ENCODE results near the gene FBXO40. TPM values are rescaled to one million over a fixed set of nuclear protein-coding genes. Genes with fewer than 3 reads are reported as not detected.

The FBXO40 gene
- total RNA-seq, 1 donor from 2014 or later: 0.83 TPM

DNA sequence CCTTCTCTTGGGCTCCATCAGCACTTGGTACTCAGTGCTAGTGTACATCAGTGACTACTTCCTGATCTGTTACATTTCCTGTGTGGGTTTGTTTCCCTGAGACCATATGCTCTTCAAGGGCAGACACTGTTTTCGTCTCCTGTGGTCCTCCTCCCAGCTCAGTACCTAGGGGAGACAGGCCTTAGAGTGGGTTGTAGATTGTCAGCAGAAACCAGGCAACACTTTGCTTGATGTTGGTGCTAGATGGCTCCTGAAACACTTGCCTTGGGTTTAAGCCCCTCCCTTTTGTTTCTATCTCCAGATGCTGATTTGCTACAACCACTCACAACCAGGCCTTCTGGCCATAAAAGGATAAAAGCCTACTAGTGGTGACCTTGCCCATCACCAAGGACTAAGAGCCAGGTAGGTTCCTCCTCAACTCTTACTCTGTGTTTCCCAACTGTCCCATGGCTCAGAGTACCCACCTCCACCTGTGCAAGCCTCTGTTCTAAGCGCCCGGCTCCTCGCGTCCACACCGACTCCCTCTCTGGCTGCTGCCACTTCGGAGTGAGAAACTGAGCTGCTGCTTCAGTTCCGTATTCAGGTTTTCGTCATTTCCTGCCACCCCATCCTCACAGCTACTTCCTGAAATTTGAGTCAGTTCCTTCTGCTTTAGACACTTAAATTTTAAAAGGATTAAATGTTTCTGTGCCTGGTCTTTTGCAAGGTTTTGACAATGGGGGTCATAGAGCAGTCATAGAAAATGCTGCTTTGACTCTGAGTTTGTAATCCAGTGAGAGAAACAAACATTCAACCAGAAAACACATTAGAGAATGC, 67.4 kb downstream of the FBXO40 start, which contains the start of gene HCLS1:
HCLS1 (minus strand) TSS at position 548 of the 816 bp plus-strand sequence. CDS start 2,556 bp downstream, outside the sequence.
- no peak for DNase-seq (ENCODE audit: low read depth)

DNA sequence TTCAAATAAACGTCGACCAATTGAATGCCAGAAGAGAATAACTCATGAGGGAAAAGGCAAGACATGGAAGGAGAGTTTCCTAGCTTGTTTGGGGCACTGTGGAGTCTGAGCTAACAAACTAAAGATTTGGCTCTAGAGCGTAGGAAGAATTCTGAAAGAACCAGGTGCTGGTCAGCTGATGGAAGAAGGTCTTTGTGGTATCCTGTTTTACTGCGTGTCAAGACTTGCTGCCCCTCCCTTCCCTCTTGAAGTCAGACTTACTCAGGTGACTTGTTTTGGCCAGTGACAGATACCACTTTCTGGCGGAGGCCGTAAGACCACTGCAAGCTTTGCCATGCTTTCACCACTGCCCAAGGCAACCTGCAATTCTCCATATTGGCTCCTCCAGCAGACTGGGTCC, 68.2 kb downstream of the FBXO40 start:
- DNase-seq (ENCODE audit: low read depth): no peak

DNA sequence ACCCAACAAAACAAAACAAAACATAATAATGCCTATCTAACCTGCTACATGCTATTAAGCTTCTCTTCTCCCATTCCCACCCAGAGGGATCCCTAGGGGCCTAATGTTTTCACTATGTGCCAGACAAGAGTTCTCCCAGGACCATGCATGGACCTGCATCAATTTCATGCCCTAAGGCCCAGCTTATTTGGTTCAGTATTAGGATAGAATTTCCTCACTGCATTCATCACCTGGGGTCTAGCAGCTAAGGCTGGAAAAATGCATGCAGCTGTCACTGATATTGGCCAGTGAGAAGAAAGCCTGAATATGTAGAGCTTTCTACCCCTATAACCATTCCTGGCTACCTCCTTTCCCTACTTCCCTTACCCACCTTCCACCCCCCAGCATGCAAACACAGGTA, 69.6 kb downstream of the FBXO40 start:
- no peak for DNase-seq (ENCODE audit: low read depth)

DNA sequence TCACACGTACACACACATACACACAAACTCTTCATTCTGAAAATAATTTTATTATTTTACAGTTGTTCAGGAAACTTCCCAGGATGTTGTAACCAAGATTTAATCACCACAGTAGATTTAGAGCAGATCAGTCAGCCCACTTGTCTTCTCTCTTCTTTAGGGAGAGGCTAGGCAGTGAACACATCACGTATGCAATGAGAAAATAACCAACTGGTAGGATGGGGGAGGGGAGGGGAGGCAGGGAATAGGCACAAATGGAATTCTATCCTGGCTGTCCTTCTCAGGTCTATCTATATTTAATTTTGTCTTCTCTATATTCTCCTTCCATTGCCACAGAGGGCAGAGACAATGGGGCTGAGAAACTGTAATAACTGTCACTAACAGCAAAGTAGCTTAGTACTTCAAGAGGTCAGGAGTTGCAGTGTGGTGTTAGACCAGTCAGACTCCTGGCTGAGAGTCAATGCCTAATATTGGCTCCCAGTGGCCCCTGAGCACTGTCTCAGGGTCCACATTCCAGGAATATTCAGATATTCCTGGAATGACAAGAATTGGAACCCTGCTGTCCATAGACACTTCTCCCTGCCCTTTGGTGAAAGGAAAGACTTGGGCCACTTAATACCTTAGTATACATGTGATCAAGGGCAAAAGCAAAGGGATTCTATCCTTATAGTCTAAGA, 70.1 kb downstream of the FBXO40 start:
- DNase-seq (ENCODE audit: low read depth): peak; percentile 6

DNA sequence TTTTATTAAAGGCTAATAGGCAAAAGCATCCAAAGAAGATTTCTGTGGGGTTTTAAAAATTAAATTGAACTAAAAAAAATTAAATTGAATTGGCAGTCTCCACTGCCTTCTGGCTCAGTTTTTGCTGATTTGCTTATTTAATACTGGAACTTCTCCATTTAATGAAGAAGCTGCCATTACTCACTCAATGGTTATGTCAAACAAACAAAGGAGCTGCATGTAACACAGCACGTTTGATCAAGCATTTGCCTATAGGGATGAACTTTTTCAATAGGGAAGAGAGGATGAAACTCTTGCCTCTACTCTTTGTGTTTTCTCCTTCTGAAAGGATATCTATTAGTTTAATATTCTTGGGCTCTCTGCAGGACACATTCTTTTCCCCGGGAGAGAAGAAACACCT, 72.3 kb downstream of the FBXO40 start:
- no peak for DNase-seq (ENCODE audit: low read depth)

DNA sequence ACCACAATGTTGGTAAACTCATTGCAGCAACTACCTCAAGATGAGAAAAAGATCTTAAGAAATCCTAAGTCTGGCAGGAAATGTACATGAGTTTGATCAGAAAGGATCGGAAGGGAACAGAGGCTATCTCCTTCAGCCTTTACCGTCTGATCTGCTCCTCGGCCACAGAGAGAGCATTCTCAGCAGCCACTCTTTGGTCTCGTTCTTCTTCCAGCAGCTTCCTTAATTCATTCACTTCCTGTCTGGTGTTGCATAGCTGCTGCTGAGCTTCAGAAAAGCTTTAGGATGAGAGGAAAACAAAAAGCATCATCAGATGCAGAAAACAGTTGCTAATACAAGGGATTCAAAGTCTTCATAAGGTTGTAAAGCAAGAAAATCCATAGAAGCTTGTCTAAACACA, 74.2 kb downstream of the FBXO40 start:
- no peak for DNase-seq (ENCODE audit: low read depth)

DNA sequence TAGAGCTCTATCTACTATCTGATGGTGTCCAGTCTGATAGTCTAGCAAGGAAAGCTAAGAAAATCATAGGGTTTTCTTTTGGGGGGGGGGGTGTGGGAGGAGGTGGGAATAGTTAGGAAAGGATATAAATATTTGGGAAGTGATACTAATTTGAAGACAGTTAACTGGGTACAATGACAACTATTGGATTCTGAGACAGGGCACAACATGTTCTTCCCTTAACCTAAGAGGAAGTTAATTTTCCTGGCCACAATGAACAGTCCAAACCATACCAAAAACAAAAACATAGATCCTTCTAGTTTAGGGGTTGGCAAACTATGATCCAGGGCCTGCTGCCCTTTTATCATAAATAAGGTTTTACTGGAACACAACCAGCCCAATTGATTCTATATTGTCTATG, 77.5 kb downstream of the FBXO40 start:
- DNase-seq (ENCODE audit: low read depth): no peak

DNA sequence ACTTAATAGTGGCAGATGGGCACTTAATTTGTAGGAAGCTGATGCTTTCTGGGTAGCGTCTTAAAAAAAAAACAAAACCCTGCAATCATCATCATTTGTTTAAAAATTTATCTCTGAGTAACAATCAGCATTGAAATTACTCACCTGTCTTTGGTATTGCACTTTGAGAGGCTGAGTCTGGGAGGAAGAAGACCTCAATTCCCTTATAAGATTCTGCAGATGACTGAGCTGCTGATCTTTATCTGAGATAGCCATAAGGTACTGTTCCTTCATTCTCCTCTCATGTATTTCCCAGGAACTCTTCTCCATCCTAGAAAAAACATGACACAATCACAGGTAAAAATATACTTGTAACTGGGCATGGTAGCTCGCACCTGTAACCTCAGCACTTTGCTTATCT, 84.0 kb downstream of the FBXO40 start:
- DNase-seq (ENCODE audit: low read depth): no peak

Other genes with a start within 250 kb of the FBXO40 start
- gene POLQ, start 47.4 kb upstream of the FBXO40 start, total RNA-seq: 0.16 and 1.2 TPM in 2 replicates
- not detected in 2 replicates for gene ARGFX, start 25.4 kb upstream of the FBXO40 start, total RNA-seq
- 0.31 TPM in 1 of 2 replicates, not detected in the other for gene HCLS1, start 67.5 kb downstream of the FBXO40 start, total RNA-seq
- gene GOLGB1, start 156.4 kb downstream of the FBXO40 start, total RNA-seq: 47.5 and 48.1 TPM in 2 replicates
- 15.3 and 23.8 TPM in 2 replicates for gene IQCB1, start 241.7 kb downstream of the FBXO40 start, total RNA-seq
- gene EAF2, start 241.8 kb downstream of the FBXO40 start, total RNA-seq: 7.0 and 10.7 TPM in 2 replicates